Measurements from ENCODE around the gene AJAP1.

- TF ChIP-seq EP300 (IDR thresholded peaks at IDR 0.05) (no peak), CTCF (IDR thresholded peaks at IDR 0.05) (no peak)
These were observed 95.0 kb downstream of the AJAP1 start for GRCh38 chr1:4749406-4749805.

Measured in sigmoid colon (tissue), 4 donors.